Keratinocyte (primary cell): ENCODE results near the gene TBKBP1. TPM values are rescaled to one million over a fixed set of nuclear protein-coding genes. Genes with fewer than 3 reads are reported as not detected.

Source experiments
- DNase-seq: peaks from one replicate; pipeline ENCODE4 v3.0.0-alpha.2; 2011; ENCODE audit warnings: low read depth, missing footprints, low spot score
- FAIRE-seq: peaks from 2 replicates; lab custom pipeline; 2011; peaks lifted over from hg19 to GRCh38; lab: Jason Lieb, UNC
- H2AFZ ChIP-seq: 2 replicates; pipeline ENCODE4 v1.6.0; 2012; ENCODE audit warnings: low read length, control low read depth, inconsistent platforms; ENCODE audit not compliant: control insufficient read depth
- H3K27ac ChIP-seq: 2 replicates; pipeline ENCODE4 v1.5.1; 2011; ENCODE audit warnings: low read length; ENCODE audit not compliant: control insufficient read depth, insufficient read depth
- H3K27me3 ChIP-seq: 3 replicates; pipeline ENCODE4 v1.6.0; 2011; ENCODE audit warnings: low read length; ENCODE audit not compliant: control insufficient read depth, insufficient read depth; ENCODE audit errors: extremely low read depth
- H3K36me3 ChIP-seq, 2 experiments: 2 replicates in 1 of 2; 3 replicates in 1 of 2; pipeline ENCODE4 v1.5.1; 2011; ENCODE audit warnings: low read length in 2 of 2, mild to moderate bottlenecking in 1 of 2; ENCODE audit not compliant: control insufficient read depth in 2 of 2, insufficient read depth in 2 of 2; ENCODE audit errors: extremely low read depth in 1 of 2
- H3K4me1 ChIP-seq: 3 replicates; pipeline ENCODE4 v1.5.1; 2011; ENCODE audit warnings: low read length; ENCODE audit not compliant: control insufficient read depth, insufficient read depth; ENCODE audit errors: extremely low read depth
- H3K4me2 ChIP-seq: 3 replicates; pipeline ENCODE4 v1.6.0; 2011; ENCODE audit warnings: low read depth, low read length; ENCODE audit not compliant: control insufficient read depth, insufficient read depth; ENCODE audit errors: extremely low read depth
- H3K4me3 ChIP-seq, 3 experiments: fragments of 200-600 bp in 1 of 3; sonication (generic) in 1 of 3; 2 replicates in 2 of 3; 3 replicates in 1 of 3; pipeline ENCODE4 v1.5.1; 2011 to 2016; ENCODE audit warnings: low read length in 3 of 3, mild to moderate bottlenecking in 3 of 3, control low read depth in 2 of 3, inconsistent platforms in 1 of 3, low read depth in 1 of 3, mixed read lengths in 1 of 3, mixed run types in 1 of 3, moderate library complexity in 1 of 3; ENCODE audit not compliant: control insufficient read depth in 2 of 3, insufficient read depth in 2 of 3; ENCODE audit errors: extremely low read depth in 1 of 3
- H3K79me2 ChIP-seq: 2 replicates; pipeline ENCODE4 v1.6.0; 2012; ENCODE audit warnings: low read length; ENCODE audit not compliant: control insufficient read depth, insufficient read depth
- H3K9ac ChIP-seq: 3 replicates; pipeline ENCODE4 v1.6.0; 2011; ENCODE audit warnings: low read length; ENCODE audit not compliant: control insufficient read depth, insufficient read depth; ENCODE audit errors: extremely low read depth
- H3K9me1 ChIP-seq: 3 replicates; pipeline ENCODE4 v1.6.0; 2011; ENCODE audit warnings: low read length; ENCODE audit not compliant: control insufficient read depth, insufficient read depth; ENCODE audit errors: extremely low read depth
- H3K9me3 ChIP-seq: 2 replicates; pipeline ENCODE4 v1.5.1; 2012; ENCODE audit warnings: low read depth, low read length; ENCODE audit not compliant: control insufficient read depth
- H4K20me1 ChIP-seq: 3 replicates; pipeline ENCODE4 v1.6.0; 2011; ENCODE audit warnings: low read length; ENCODE audit not compliant: control insufficient read depth, insufficient read depth; ENCODE audit errors: extremely low read depth
- EZH2 ChIP-seq: IDR thresholded peaks from one replicate; pipeline ENCODE4 v1.6.1; 2012; ENCODE audit warnings: inconsistent platforms, mild to moderate bottlenecking, low read length, moderate library complexity
- dilution Hi-C: fragments of 300-500 bp; cut with MboI; formaldehyde crosslinking; loops from one replicate; pipeline ENCODE4 v1.7.0; 2020; ENCODE audit warnings: low sequenced_read_pairs; ENCODE audit not compliant: extremely low pct_ligation_motif_present
- polyA plus RNA-seq, 5 experiments: library from polyadenylated mRNA; depleted of rRNA in 3 of 5; stranded (reverse) in 3 of 5; stranded (forward) in 1 of 5; unstranded in 1 of 5; fragments of >200 nt; gene quantifications; 1 replicate in 1 of 5; 2 replicates in 3 of 5; 3 replicates in 1 of 5; pipeline versions ENCODE4 v1.2.1 to v1.2.3, GENCODE V29; 2011 to 2012; ENCODE audit warnings: missing spikeins in 2 of 5, low read depth in 1 of 5, low replicate concordance in 1 of 5
- TF ChIP-seq, protein P1 (sequence below), 3 experiments: IDR thresholded peaks in 1 of 3; conservative IDR thresholded peaks in 1 of 3; optimal IDR thresholded peaks in 1 of 3; 2 replicates in 2 of 3; 3 replicates in 1 of 3; pipeline versions ENCODE3 to v1.5.1; 2011; ENCODE audit warnings: low read length in 3 of 3, mild to moderate bottlenecking in 3 of 3, moderate library complexity in 2 of 3, control low read depth in 1 of 3, inconsistent platforms in 1 of 3; ENCODE audit not compliant: insufficient read depth in 2 of 3; ENCODE audit errors: extremely low read depth in 1 of 3

The TBKBP1 gene
- polyA plus RNA-seq, 1 donor (not counting 4 experiments of a cell fraction or from before 2014, with no cell fraction given), result 4.3 TPM

DNA sequence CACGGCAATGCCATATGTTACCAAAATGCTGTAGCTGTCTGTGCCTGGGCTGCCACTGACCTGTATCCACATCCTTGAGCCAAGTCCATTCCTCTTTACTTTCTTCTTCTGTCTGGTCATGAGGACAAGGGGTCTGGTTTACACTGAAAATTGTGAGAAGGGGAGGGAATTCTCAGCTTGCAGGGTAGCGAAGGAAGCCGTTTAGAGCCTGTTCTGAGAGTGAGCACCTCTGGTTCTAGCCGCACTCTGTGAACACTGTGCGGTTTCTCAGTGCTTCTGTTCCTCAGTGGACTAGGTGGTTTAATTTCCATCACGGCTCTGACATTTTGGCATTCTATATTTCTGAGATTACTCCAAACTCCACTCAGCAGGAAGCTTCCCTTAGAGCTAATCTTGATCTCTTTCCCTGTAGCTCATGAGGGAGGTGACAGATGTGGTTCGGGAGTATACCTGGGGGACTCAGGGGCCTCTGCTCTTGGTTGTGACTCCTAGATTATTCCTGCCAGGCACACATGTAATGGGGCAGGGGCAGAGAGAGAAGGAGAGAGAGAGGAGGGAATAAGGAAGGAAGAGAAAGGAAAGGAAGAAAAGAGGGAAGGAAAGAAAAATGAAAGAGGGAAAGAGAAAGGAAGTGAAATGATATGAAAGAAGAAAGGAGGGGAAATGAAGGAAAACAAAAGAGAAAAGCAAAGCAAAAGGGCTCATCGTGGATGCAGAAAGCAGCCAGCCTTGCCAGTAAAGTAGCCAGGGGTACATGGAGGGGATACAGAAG lies 24.9 kb downstream of the TBKBP1 start:
- TF ChIP-seq EZH2, result no peak
- TF ChIP-seq, protein P1, sequence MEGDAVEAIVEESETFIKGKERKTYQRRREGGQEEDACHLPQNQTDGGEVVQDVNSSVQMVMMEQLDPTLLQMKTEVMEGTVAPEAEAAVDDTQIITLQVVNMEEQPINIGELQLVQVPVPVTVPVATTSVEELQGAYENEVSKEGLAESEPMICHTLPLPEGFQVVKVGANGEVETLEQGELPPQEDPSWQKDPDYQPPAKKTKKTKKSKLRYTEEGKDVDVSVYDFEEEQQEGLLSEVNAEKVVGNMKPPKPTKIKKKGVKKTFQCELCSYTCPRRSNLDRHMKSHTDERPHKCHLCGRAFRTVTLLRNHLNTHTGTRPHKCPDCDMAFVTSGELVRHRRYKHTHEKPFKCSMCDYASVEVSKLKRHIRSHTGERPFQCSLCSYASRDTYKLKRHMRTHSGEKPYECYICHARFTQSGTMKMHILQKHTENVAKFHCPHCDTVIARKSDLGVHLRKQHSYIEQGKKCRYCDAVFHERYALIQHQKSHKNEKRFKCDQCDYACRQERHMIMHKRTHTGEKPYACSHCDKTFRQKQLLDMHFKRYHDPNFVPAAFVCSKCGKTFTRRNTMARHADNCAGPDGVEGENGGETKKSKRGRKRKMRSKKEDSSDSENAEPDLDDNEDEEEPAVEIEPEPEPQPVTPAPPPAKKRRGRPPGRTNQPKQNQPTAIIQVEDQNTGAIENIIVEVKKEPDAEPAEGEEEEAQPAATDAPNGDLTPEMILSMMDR (optimal IDR thresholded peaks at IDR 0.05 in 1 of 3, IDR thresholded peaks at IDR 0.05 in 1 of 3, conservative IDR thresholded peaks at IDR 0.05 in 1 of 3; ENCODE audit: extremely low read depth in 1 of 3, insufficient read depth in 2 of 3, low read length in 3 of 3), result no peak
- no peak overlapping the region for H3K4me3 ChIP-seq
- H4K20me1 ChIP-seq, result peaks cover 6% of the 10 kb centered on the region
- FAIRE-seq (no peak), DNase-seq (no peak)
- H3K9ac ChIP-seq, result no peak overlapping the region
- H3K4me1 ChIP-seq, result peaks cover 7% of the 10 kb centered on the region
- H3K9me3 ChIP-seq, result no peaks in the 10 kb centered on the region
- no peaks in the 10 kb centered on the region for H3K79me2 ChIP-seq
- H3K27ac ChIP-seq, result no peak overlapping the region
- H3K36me3 ChIP-seq, result no peaks in the 10 kb centered on the region
- H3K4me2 ChIP-seq, result peak overlapping the region; percentile 3
- H3K9me1 ChIP-seq, result no peaks in the 10 kb centered on the region
- dilution Hi-C loops, result no loop called here
- no peak overlapping the region for H2AFZ ChIP-seq
- H3K27me3 ChIP-seq, result peaks cover 80% of the 10 kb centered on the region

DNA sequence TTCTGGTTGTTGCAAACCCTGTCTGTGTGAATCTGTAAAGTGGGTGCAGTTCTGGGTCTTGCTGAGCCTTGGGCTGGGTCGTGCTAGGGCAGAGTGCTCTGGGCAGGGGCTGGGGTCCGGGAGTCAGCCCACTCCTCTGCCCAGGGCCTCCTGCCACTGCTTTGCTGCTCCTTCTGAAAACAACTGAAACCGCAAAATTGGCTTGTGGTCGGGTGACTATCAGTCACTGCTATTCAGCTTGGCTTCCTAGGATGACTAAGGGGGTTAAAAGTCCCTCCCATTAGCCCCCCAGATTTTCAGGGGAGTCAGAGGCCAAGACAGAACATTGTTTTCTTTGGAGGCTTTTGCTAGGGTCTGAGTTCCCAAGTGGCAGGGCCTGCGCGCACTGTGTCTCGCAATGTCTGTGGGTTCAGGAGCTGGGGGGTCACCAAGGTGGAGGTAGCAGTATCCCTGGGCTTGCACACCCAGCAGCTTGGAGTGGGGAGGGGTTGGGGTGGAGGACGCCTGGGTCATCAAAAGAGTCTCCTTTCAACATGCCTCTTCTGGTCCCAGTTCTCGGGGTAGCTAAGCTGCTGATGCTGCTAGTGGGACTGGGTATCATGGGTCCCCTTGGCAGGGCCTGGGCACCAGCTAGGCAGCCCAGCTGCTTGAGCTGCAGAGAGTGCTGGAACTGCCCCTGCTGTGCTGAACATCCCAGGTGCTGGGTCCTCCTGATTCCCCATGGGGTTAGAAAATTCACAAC lies 25.6 kb downstream of the TBKBP1 start:
- DNase-seq (no peak), FAIRE-seq (no peak)
- dilution Hi-C loops, result no loop called here
- no peaks in the 10 kb centered on the region for H3K79me2 ChIP-seq
- H4K20me1 ChIP-seq, result peaks cover 6% of the 10 kb centered on the region
- H3K4me3 ChIP-seq, result no peak overlapping the region
- H3K27ac ChIP-seq, result no peak overlapping the region
- H3K36me3 ChIP-seq, result no peaks in the 10 kb centered on the region
- H3K9me1 ChIP-seq, result no peaks in the 10 kb centered on the region
- H3K9me3 ChIP-seq, result no peaks in the 10 kb centered on the region
- peaks cover 7% of the 10 kb centered on the region for H3K4me1 ChIP-seq
- peaks cover 77% of the 10 kb centered on the region for H3K27me3 ChIP-seq
- no peak overlapping the region for H3K9ac ChIP-seq
- peak overlapping the region; percentile 3 for H3K4me2 ChIP-seq
- no peak overlapping the region for H2AFZ ChIP-seq
- no peak for TF ChIP-seq EZH2
- TF ChIP-seq, protein P1 (optimal IDR thresholded peaks at IDR 0.05 in 1 of 3, IDR thresholded peaks at IDR 0.05 in 1 of 3, conservative IDR thresholded peaks at IDR 0.05 in 1 of 3; ENCODE audit: extremely low read depth in 1 of 3, insufficient read depth in 2 of 3, low read length in 3 of 3), result no peak
